GM12878 (cell line): ENCODE data around the gene KLK8. TPM values are rescaled to one million over a fixed set of nuclear protein-coding genes. Genes with fewer than 3 reads are reported as not detected.

Source experiments
- ATAC-seq: fragments of 200-7000 bp; cut with Tn5 transposase; 3 replicates; pipeline ENCODE4 v1.9.1; 2020; ENCODE audit warnings: mild to moderate bottlenecking, moderate library complexity
- BruUV-seq: library from RNA; stranded (reverse); fragments of 400-500 nt; replicated peaks from 2 replicates; lab custom pipeline; 2021; lab: Mats Ljungman, UMichigan
- CTCF ChIA-PET: fragments of 300-600 bp; sonication (Branson Sonifier 250); formaldehyde crosslinking; extraction: SDS; loops from one replicate; lab custom pipeline; 2021; ENCODE audit warnings: inconsistent platforms; lab: Yijun Ruan, JAX
- POLR2A ChIA-PET: fragments of 350-600 bp; formaldehyde crosslinking; extraction: SDS; loops from one replicate; lab custom pipeline; 2021; ENCODE audit warnings: inconsistent platforms; lab: Charles Lee
- RAD21 ChIA-PET: fragments of 300-600 bp; sonication (Branson Sonifier 250); formaldehyde crosslinking; loops from one replicate; lab custom pipeline; 2023; ENCODE audit warnings: antibody characterized with exemption; ENCODE audit not compliant: unreplicated experiment; lab: Charles Lee
- SMC1A ChIA-PET: fragments of 300-600 bp; sonication (Branson Sonifier 250); formaldehyde crosslinking; loops from one replicate; lab custom pipeline; 2023; ENCODE audit not compliant: unreplicated experiment, uncharacterized antibody; lab: Charles Lee
- DNase-seq: peaks from one replicate; pipeline ENCODE4 v3.0.0-alpha.2; 2011; ENCODE audit warnings: low read depth, low spot score
- FAIRE-seq: peaks from 3 replicates; lab custom pipeline; 2011; peaks lifted over from hg19 to GRCh38; lab: Jason Lieb, UNC
- H2AFZ ChIP-seq: 2 replicates; pipeline ENCODE4 v1.6.0; 2011; ENCODE audit warnings: low read depth, low read length, control low read depth; ENCODE audit not compliant: control insufficient read depth
- H3K27ac ChIP-seq: 2 replicates; pipeline ENCODE4 v1.5.1; 2011; ENCODE audit warnings: control low read depth; ENCODE audit not compliant: control insufficient read depth, insufficient read depth
- H3K27me3 ChIP-seq, 2 experiments: replicated peaks in 1 of 2; 2 replicates each; pipeline versions ENCODE4 v1.6.0 to v1.6.1; 2011; ENCODE audit warnings: low read length in 1 of 2; ENCODE audit not compliant: control insufficient read depth in 2 of 2, insufficient read depth in 2 of 2
- H3K36me3 ChIP-seq, 2 experiments: 2 replicates each; pipeline ENCODE4 v1.5.1; 2011; ENCODE audit warnings: low read length in 1 of 2; ENCODE audit not compliant: control insufficient read depth in 2 of 2, insufficient read depth in 2 of 2
- H3K4me1 ChIP-seq: 2 replicates; pipeline ENCODE4 v1.6.1; 2011; ENCODE audit warnings: mild to moderate bottlenecking, low read length, moderate library complexity, mixed read lengths; ENCODE audit not compliant: control insufficient read depth, insufficient read depth
- H3K4me2 ChIP-seq: 2 replicates; pipeline ENCODE4 v1.6.0; 2011; ENCODE audit warnings: control low read depth; ENCODE audit not compliant: control insufficient read depth, insufficient read depth
- H3K4me3 ChIP-seq: fragments of 200-600 bp; sonication (generic); 2 replicates; pipeline ENCODE4 v1.5.1; 2016
- H3K79me2 ChIP-seq: 2 replicates; pipeline ENCODE4 v1.6.0; 2011; ENCODE audit warnings: low read length; ENCODE audit not compliant: control insufficient read depth, insufficient read depth
- H3K9ac ChIP-seq: 2 replicates; pipeline ENCODE4 v1.8.0; 2011; ENCODE audit warnings: low read length, control low read depth, mixed read lengths; ENCODE audit not compliant: control insufficient read depth, insufficient read depth
- H3K9me3 ChIP-seq: replicated peaks from 3 replicates; pipeline ENCODE4 v1.5.1; 2011; ENCODE audit warnings: mild to moderate bottlenecking, low read length; ENCODE audit not compliant: control insufficient read depth, insufficient read depth
- H4K20me1 ChIP-seq: 2 replicates; pipeline ENCODE4 v1.6.0; 2011; ENCODE audit not compliant: control insufficient read depth, insufficient read depth
- BCL3 ChIP-seq: IDR thresholded peaks from 2 replicates; pipeline ENCODE4 v1.6.1; 2011; ENCODE audit warnings: borderline replicate concordance, low read depth, mild to moderate bottlenecking, moderate library complexity, low read length; ENCODE audit not compliant: insufficient read depth, poor library complexity, severe bottlenecking
- BRCA1 ChIP-seq: IDR thresholded peaks from 2 replicates; pipeline ENCODE4 v1.6.1; 2011; ENCODE audit warnings: low read depth, low read length, improper control_type of control experiment
- CBX5 ChIP-seq: sonication (generic); IDR thresholded peaks from 2 replicates; pipeline ENCODE4 v1.6.1; 2016; ENCODE audit warnings: low read depth, moderate library complexity, mild to moderate bottlenecking, inconsistent platforms
- CHD1 ChIP-seq: IDR thresholded peaks from 2 replicates; pipeline ENCODE4 v1.6.1; 2012; ENCODE audit warnings: low read depth, low read length, improper control_type of control experiment
- E2F8 ChIP-seq: fragments of 450-650 bp; IDR thresholded peaks from 2 replicates; pipeline ENCODE4 v1.6.1; 2018; ENCODE audit warnings: mild to moderate bottlenecking, low read depth, moderate library complexity; ENCODE audit not compliant: partially characterized antibody
- EP300 ChIP-seq, 2 experiments: fragments of 150-350 bp in 1 of 2; IDR thresholded peaks; 2 replicates each; pipeline ENCODE4 v1.6.1; 2011 to 2012; ENCODE audit warnings: low read depth in 2 of 2, low read length in 2 of 2, borderline replicate concordance in 1 of 2, improper control_type of control experiment in 1 of 2, inconsistent platforms in 1 of 2; ENCODE audit not compliant: control insufficient read depth in 1 of 2
- JUNB ChIP-seq: IDR thresholded peaks from 2 replicates; pipeline ENCODE4 v1.6.1; 2016; ENCODE audit warnings: antibody characterized with exemption, mild to moderate bottlenecking
- MXI1 ChIP-seq: fragments of 150-350 bp; IDR thresholded peaks from 2 replicates; pipeline ENCODE4 v1.6.1; 2011; ENCODE audit warnings: low read depth, mild to moderate bottlenecking, inconsistent platforms, low read length, improper control_type of control experiment
- NFYA ChIP-seq: IDR thresholded peaks from 2 replicates; pipeline ENCODE4 v1.6.1; 2011; ENCODE audit warnings: low read depth, mild to moderate bottlenecking, low read length, improper control_type of control experiment, borderline replicate concordance
- NR2F1 ChIP-seq: fragments of 450-650 bp; conservative IDR thresholded peaks from 2 replicates; pipeline ENCODE4 v1.6.1; 2017; ENCODE audit warnings: mild to moderate bottlenecking
- RBBP5 ChIP-seq: fragments of 200-600 bp; sonication (generic); conservative IDR thresholded peaks from 2 replicates; pipeline ENCODE4 v1.6.1; 2016
- RCOR1 ChIP-seq: conservative IDR thresholded peaks from 2 replicates; pipeline ENCODE4 v1.6.1; 2012; ENCODE audit warnings: low read depth, low read length, improper control_type of control experiment
- SMC3 ChIP-seq: IDR thresholded peaks from 2 replicates; pipeline ENCODE4 v1.6.1; 2011; ENCODE audit warnings: low read length, improper control_type of control experiment, borderline replicate concordance
- SP1 ChIP-seq: IDR thresholded peaks from one replicate; pipeline ENCODE4 v1.6.1; 2011; ENCODE audit warnings: low read depth, low read length
- STAT1 ChIP-seq: fragments of 450-650 bp; conservative IDR thresholded peaks from 2 replicates; pipeline ENCODE4 v1.6.1; 2014; ENCODE audit warnings: antibody characterized with exemption, mild to moderate bottlenecking
- ZNF217 ChIP-seq: fragments of 450-650 bp; IDR thresholded peaks from 2 replicates; pipeline ENCODE4 v1.6.1; 2017; ENCODE audit warnings: antibody characterized with exemption, mild to moderate bottlenecking
- WGBS: methylation state at CpG from one replicate; pipeline ENCODE4 v1.1.6; 2016; ENCODE audit warnings: low lambda C conversion rate; ENCODE audit not compliant: insufficient replicate concordance, insufficient coverage; ENCODE audit errors: missing lambda C conversion rate; 5-methylcytosine and 5-hydroxymethylcytosine counted together
- in situ Hi-C: fragments of 300-500 bp; cut with MboI; formaldehyde crosslinking; loops from 9 replicates; pipeline ENCODE4 v1.14.3; 2018; ENCODE audit warnings: mixed read lengths
- intact Hi-C: fragments of 100-400 bp; cut with micrococcal nuclease; formaldehyde crosslinking; loops from one replicate; pipeline ENCODE4 v1.14.2; 2022; ENCODE audit not compliant: unreplicated experiment
- polyA plus RNA-seq, 11 experiments: library from polyadenylated mRNA; depleted of rRNA in 4 of 11; unstranded in 6 of 11; stranded (reverse) in 5 of 11; fragments of >200 nt; fragmentation: Nextera tagmentation in 4 of 11; fragmentation: Illumina TruSeq in 1 of 11; extraction: Ambion mirVana in 4 of 11; extraction: Trizol in 1 of 11; gene quantifications; 1 replicate in 1 of 11; 2 replicates in 10 of 11; pipeline versions ENCODE4 v1.2.1 to v1.2.3, GENCODE V29; 2011 to 2016; ENCODE audit warnings: inconsistent platforms in 2 of 11, missing spikeins in 2 of 11, low read depth in 1 of 11
- total RNA-seq, 4 experiments: library from RNA; depleted of rRNA in 3 of 4; stranded (reverse); fragments of >200 nt in 3 of 4; fragmentation: Illumina TruSeq in 1 of 4; extraction: Trizol in 1 of 4; gene quantifications; 2 replicates each; pipeline versions ENCODE4 v1.2.1 to v1.2.3, GENCODE V29; 2013 to 2021

Gene KLK8
- total and polyA plus RNA-seq, 10 of the 15 experiments (the other 5 are each of a cell fraction or from before 2014, with no cell fraction given) = not detected

GRCh38 chr19:50957587-50957986 lies 43.8 kb downstream of the KLK8 start:
- Histone ChIP-seq H3K4me3 (no peak overlapping the region), H3K9ac (no peak overlapping the region), H3K27ac (no peak overlapping the region), H3K79me2 (no peaks in the 10 kb centered on the region), H3K9me3 (no peaks in the 10 kb centered on the region; the same call in 2 of the 3 replicates), H2AFZ (no peak overlapping the region), H3K4me2 (no peak overlapping the region), H3K27me3 (peaks cover 0 to 3% of the 10 kb centered on the region in 2 experiments; a peak in 2 of 4 replicates), H4K20me1 (no peaks in the 10 kb centered on the region), H3K4me1 (no peaks in the 10 kb centered on the region), H3K36me3 (no peaks in the 10 kb centered on the region)
- RAD21 ChIA-PET = no interaction called here
- 26% methylated on average over 8 of the region's 8 CpGs for WGBS
- TF ChIP-seq BCL3 (no peak), RBBP5 (no peak), CHD1 (no peak)
- in situ Hi-C loops (no loop called here), intact Hi-C loops (no loop called here)
- no TSS peak for BruUV-seq
- no peak for DNase-seq
- ATAC-seq = no peak
- SMC1A ChIA-PET = no interaction called here
- POLR2A ChIA-PET = no interaction called here
- CTCF ChIA-PET = no interaction called here
- no peak for FAIRE-seq

- intact Hi-C loops (no loop called here), in situ Hi-C loops (no loop called here)
- no peaks in the 10 kb centered on the region for H3K79me2 ChIP-seq
- ATAC-seq (no peak), DNase-seq (no peak), FAIRE-seq (no peak)
- WGBS = 12% methylated on average over 7 of the region's 7 CpGs
- H3K27ac ChIP-seq = no peak within 1 kb of the TSS
- CTCF ChIA-PET = no interaction called here
- no TSS peak for BruUV-seq
- H3K4me1 ChIP-seq = no peaks in the 10 kb centered on the region
- no peaks in the 10 kb centered on the region for H3K9me3 ChIP-seq
- POLR2A ChIA-PET = no interaction called here
- H4K20me1 ChIP-seq = no peaks in the 10 kb centered on the region
- H3K4me2 ChIP-seq = no peak within 1 kb of the TSS
- H3K4me3 ChIP-seq = no peak within 1 kb of the TSS
- H2AFZ ChIP-seq = no peak within 1 kb of the TSS
- SMC1A ChIA-PET = no interaction called here
- RAD21 ChIA-PET = no interaction called here
- peaks cover 0 to 3% of the 10 kb centered on the region in 2 experiments; a peak in 2 of 4 replicates for H3K27me3 ChIP-seq
- H3K36me3 ChIP-seq = no peaks in the 10 kb centered on the region
- no peak within 1 kb of the TSS for H3K9ac ChIP-seq
- TF ChIP-seq E2F8 = no peak
- TF ChIP-seq STAT1 = no peak
- no peak for TF ChIP-seq ZNF217
- TF ChIP-seq SP1 = no peak
- no peak for TF ChIP-seq MXI1
- TF ChIP-seq NR2F1 = no peak
- TF ChIP-seq SMC3 = no peak
- no peak for TF ChIP-seq NFYA
- no peak for TF ChIP-seq RCOR1
- no peak for TF ChIP-seq JUNB
- TF ChIP-seq EP300 (IDR thresholded peaks at IDR 0.05; ENCODE audit: borderline replicate concordance in 1 of 2, control insufficient read depth in 1 of 2, low read depth in 2 of 2, low read length in 2 of 2) = no peak
- TF ChIP-seq CBX5 = no peak
- TF ChIP-seq BRCA1 = no peak
These were observed 48.5 kb downstream of the KLK8 start, which contains the start of gene KLK5 for GRCh38 chr19:50952910-50953309. TSS of gene KLK5 (minus strand) at chr19:50953038. CDS start at chr19:50952657, 381 bp downstream.
